ENCODE results near the gene ISG20. TPM values are rescaled to one million over a fixed set of nuclear protein-coding genes. Genes with fewer than 3 reads are reported as not detected.
"Not testable (repeated sequence)": the region's sequence is repeated elsewhere in the genome, so short reads cannot be mapped to it uniquely, and the experiment has no call there.

Gene ISG20
- total and polyA plus RNA-seq, 2 experiments from 2014 or later: 1.4 TPM; not detected in 1

DNA sequence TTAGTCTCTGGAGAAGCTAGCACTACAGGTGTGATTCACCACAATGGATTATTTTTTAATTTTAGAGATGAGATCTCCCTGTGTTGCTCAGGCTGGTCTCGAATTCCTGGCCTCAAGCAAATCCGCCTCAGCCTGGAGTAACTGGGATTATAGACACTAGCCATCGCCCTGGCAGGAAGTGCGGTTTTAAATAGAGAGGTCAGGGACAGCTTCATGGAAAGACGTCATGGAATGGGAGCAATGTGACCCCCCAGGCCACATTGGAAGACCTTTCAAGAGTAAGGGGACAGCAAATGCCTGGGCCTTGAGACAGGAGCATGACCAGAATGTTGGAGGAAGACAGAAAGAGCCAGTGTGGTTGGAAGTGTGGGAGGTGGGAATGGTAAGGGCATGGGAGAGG lies 2.2 kb upstream of the ISG20 start:
- Histone ChIP-seq H3K9ac (no peak overlapping the region), H3K79me2 (ENCODE audit: insufficient read depth) (peaks cover 17% of the 10 kb centered on the region), H3K27ac (no peak overlapping the region), H3K4me3 (no peak overlapping the region), H4K20me1 (ENCODE audit: insufficient read depth) (no peaks in the 10 kb centered on the region), H3K9me2 (ENCODE audit: insufficient read depth) (no peaks in the 10 kb centered on the region), H3K9me3 (ENCODE audit: low read depth) (no peaks in the 10 kb centered on the region), H3K4me2 (ENCODE audit: unreplicated experiment) (no peak overlapping the region), H3K4me1 (ENCODE audit: insufficient read depth) (peaks cover 8% of the 10 kb centered on the region), H3K36me3 (ENCODE audit: low read depth) (peaks cover 18% of the 10 kb centered on the region), H3K27me3 (replicated peaks; ENCODE audit: insufficient read depth) (no peaks in the 10 kb centered on the region), H2AFZ (no peak overlapping the region), H3F3A (ENCODE audit: insufficient read depth) (peaks cover 42% of the 10 kb centered on the region)
- TF ChIP-seq EZH2phosphoT487 (IDR thresholded peaks at IDR 0.05; ENCODE audit: insufficient read depth, low read depth) (no peak), EZH2 (IDR thresholded peaks at IDR 0.05; ENCODE audit: insufficient read depth, poor library complexity, severe bottlenecking) (no peak)
- no peak for DNase-seq
- WGBS, 2 experiments (ENCODE audit: low coverage in 1 of 2, low lambda C conversion rate in 2 of 2, missing lambda C conversion rate in 2 of 2): 88 to 89% methylated on average over 5 of the region's 5 CpGs
- in situ Hi-C loops (cut with MboI): no loop called here

DNA sequence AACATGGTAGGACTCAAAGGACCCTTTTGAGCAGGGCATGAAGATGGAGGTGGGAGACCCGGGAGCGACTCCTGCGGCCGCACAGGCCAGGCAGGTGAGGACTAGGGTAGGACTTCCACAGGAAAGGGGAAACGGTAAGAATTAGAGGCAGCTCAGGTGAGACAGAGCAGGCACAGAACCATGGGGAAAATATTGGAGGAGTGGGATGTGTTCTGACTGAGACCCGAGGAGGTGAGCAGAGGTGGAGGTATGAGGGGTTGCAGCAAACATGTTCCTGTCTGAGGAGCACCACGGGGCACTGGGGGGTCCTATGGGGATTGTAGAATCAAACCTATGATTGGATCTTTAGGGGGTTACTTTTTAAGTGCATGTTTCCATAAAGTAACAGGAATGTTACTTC lies 1.4 kb upstream of the ISG20 start:
- Histone ChIP-seq H3K9me3 (ENCODE audit: low read depth) (no peaks in the 10 kb centered on the region), H2AFZ (no peak overlapping the region), H3F3A (ENCODE audit: insufficient read depth) (peaks cover 42% of the 10 kb centered on the region), H3K4me1 (ENCODE audit: insufficient read depth) (peaks cover 8% of the 10 kb centered on the region), H3K9ac (peak overlapping the region; percentile 83), H3K27me3 (replicated peaks; ENCODE audit: insufficient read depth) (no peaks in the 10 kb centered on the region), H3K4me2 (ENCODE audit: unreplicated experiment) (no peak overlapping the region), H3K36me3 (ENCODE audit: low read depth) (peaks cover 11% of the 10 kb centered on the region), H4K20me1 (ENCODE audit: insufficient read depth) (no peaks in the 10 kb centered on the region), H3K27ac (peak overlapping the region; percentile 96), H3K79me2 (ENCODE audit: insufficient read depth) (peaks cover 9% of the 10 kb centered on the region), H3K4me3 (no peak overlapping the region), H3K9me2 (ENCODE audit: insufficient read depth) (no peaks in the 10 kb centered on the region)
- 76 to 80% methylated on average over 7 of the region's 7 CpGs for WGBS, 2 experiments (ENCODE audit: low coverage in 1 of 2, low lambda C conversion rate in 2 of 2, missing lambda C conversion rate in 2 of 2)
- in situ Hi-C loops (cut with MboI): no loop called here
- TF ChIP-seq EZH2phosphoT487 (IDR thresholded peaks at IDR 0.05; ENCODE audit: insufficient read depth, low read depth): no peak
- TF ChIP-seq EZH2 (IDR thresholded peaks at IDR 0.05; ENCODE audit: insufficient read depth, poor library complexity, severe bottlenecking): no peak
- no peak for DNase-seq

DNA sequence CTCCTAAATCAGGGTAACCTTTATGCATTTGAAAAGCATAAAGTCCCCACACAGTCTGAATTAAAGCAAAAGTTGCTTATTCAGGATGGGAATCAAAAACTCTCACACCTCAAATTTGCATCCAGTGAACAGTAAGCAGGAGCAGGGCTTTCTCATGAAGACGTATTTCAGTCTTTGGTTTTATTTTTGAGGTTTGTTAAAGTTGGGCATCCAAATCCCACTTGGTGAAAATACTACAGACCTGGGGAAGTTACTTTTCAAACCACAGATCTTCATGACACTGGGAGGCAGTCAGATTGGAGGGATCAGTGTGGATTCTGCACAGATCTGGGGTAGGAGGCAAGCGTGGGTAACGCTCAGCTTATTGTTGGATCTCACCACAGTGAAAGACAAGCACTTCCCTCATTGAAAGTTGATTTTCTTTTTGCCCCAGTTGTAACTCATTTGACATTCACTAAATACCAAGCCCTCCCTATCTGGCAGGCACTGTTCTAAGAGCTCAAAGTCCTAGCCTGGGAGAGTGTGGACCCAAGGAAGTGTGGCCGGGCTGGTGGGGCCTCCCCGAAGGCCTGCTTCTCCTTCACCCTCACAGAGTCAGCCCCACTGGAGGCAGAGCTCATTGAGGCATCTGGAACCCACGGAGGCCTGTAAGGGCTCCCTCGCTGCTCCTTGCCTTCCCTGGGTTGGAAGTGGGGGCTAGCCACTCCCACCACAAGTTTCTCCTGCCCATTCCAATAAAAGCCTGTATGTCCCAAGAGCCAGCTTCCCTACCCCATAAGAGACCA lies 783 bp upstream of the ISG20 start:
- Histone ChIP-seq H3K4me1 (ENCODE audit: insufficient read depth) (peaks cover 8% of the 10 kb centered on the region), H3K9me2 (ENCODE audit: insufficient read depth) (no peaks in the 10 kb centered on the region), H4K20me1 (ENCODE audit: insufficient read depth) (no peaks in the 10 kb centered on the region), H3K4me2 (ENCODE audit: unreplicated experiment) (peak overlapping the region; percentile 64), H3F3A (ENCODE audit: insufficient read depth) (peaks cover 42% of the 10 kb centered on the region), H3K4me3 (peak overlapping the region; percentile 66), H3K9me3 (ENCODE audit: low read depth) (no peaks in the 10 kb centered on the region), H3K79me2 (ENCODE audit: insufficient read depth) (0 out of 2 replicates have a peak, but pooled peaks cover 7% of the 10 kb centered on the region), H3K27ac (peak overlapping the region; percentile 96), H3K36me3 (ENCODE audit: low read depth) (peaks cover 5% of the 10 kb centered on the region; the same call in 1 of the 2 replicates), H2AFZ (peak overlapping the region; percentile 44), H3K27me3 (replicated peaks; ENCODE audit: insufficient read depth) (no peaks in the 10 kb centered on the region), H3K9ac (peak overlapping the region; percentile 83)
- no peak for DNase-seq
- TF ChIP-seq EZH2 (IDR thresholded peaks at IDR 0.05; ENCODE audit: insufficient read depth, poor library complexity, severe bottlenecking) (no peak), EZH2phosphoT487 (IDR thresholded peaks at IDR 0.05; ENCODE audit: insufficient read depth, low read depth) (no peak)
- WGBS, 2 experiments (ENCODE audit: low coverage in 1 of 2, low lambda C conversion rate in 2 of 2, missing lambda C conversion rate in 2 of 2): 29 to 43% methylated on average over 7 of the region's 7 CpGs
- in situ Hi-C loops (cut with MboI): no loop called here

DNA sequence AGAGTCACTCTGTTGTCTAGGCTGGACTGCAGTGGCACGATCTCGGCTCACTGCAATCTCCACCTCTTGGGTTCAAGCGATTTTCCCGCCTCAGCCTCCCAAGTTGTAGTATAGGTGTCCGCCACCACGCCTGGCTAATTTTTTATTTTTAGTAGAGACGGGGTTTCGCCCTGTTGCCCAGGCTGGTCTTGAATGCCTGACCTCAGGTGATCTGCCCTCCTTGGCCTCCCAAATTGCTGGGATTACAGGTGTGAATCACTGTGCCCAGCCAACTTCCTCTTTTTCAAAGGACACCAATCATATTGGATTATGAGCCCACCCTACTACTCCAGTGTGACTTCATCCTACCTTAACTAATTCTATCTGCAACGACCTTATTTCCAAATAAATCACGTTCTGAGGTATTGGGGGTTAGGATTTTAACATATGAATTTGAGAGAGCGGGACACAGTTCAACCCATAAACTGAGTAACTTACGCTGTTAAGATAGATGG lies 3.2 kb downstream of the ISG20 start:
- H4K20me1 ChIP-seq (ENCODE audit: insufficient read depth): no peaks in the 10 kb centered on the region
- H3K36me3 ChIP-seq (ENCODE audit: low read depth): no peaks in the 10 kb centered on the region
- no peak for DNase-seq
- H2AFZ ChIP-seq: no peak overlapping the region
- no peak overlapping the region for H3K4me2 ChIP-seq (ENCODE audit: unreplicated experiment)
- no peak overlapping the region for H3K4me3 ChIP-seq
- no peak for TF ChIP-seq EZH2 (IDR thresholded peaks at IDR 0.05; ENCODE audit: insufficient read depth, poor library complexity, severe bottlenecking)
- no peak for TF ChIP-seq EZH2phosphoT487 (IDR thresholded peaks at IDR 0.05; ENCODE audit: insufficient read depth, low read depth)
- H3K9me3 ChIP-seq (ENCODE audit: low read depth): no peaks in the 10 kb centered on the region
- no peak overlapping the region for H3K27ac ChIP-seq
- H3F3A ChIP-seq (ENCODE audit: insufficient read depth): peaks cover 14% of the 10 kb centered on the region
- H3K4me1 ChIP-seq (ENCODE audit: insufficient read depth): peaks cover 8% of the 10 kb centered on the region
- WGBS, 2 experiments (ENCODE audit: low coverage in 1 of 2, low lambda C conversion rate in 2 of 2, missing lambda C conversion rate in 2 of 2): 91 to 95% methylated on average over 10 to 12 of the region's 12 CpGs
- H3K9me2 ChIP-seq (ENCODE audit: insufficient read depth): no peaks in the 10 kb centered on the region
- no peak overlapping the region for H3K9ac ChIP-seq
- no peaks in the 10 kb centered on the region for H3K79me2 ChIP-seq (ENCODE audit: insufficient read depth)
- in situ Hi-C loops (cut with MboI): no loop called here
- no peaks in the 10 kb centered on the region for H3K27me3 ChIP-seq (replicated peaks; ENCODE audit: insufficient read depth)

DNA sequence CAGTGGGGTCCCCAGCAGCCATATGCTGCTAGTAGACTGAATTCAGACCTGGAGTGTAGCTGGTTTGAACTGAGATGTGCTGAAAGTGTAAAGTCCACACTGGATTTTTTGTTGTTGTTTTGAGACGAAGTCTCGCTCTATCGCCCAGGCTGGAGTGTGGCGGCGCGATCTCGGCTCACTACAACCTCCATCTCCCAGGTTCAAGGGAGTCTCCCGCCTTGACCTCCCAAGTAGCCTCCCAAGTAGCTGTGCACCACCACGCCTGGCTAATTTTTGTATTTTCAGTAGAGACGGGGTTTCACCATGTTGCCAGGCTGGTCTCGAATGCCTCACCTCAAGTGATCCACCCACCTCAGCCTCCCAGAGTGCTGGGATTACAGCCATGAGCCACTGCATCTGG lies 3.7 kb downstream of the ISG20 start:
- H3K9me3 ChIP-seq (ENCODE audit: low read depth); H3F3A ChIP-seq (ENCODE audit: insufficient read depth); H3K27me3 ChIP-seq (replicated peaks; ENCODE audit: insufficient read depth); DNase-seq; H3K9ac ChIP-seq; H4K20me1 ChIP-seq (ENCODE audit: insufficient read depth); H3K79me2 ChIP-seq (ENCODE audit: insufficient read depth); H3K36me3 ChIP-seq (ENCODE audit: low read depth); H3K4me2 ChIP-seq (ENCODE audit: unreplicated experiment); H3K4me3 ChIP-seq; H3K9me2 ChIP-seq (ENCODE audit: insufficient read depth); H3K27ac ChIP-seq; in situ Hi-C loops (cut with MboI); H3K4me1 ChIP-seq (ENCODE audit: insufficient read depth); H2AFZ ChIP-seq: not testable (repeated sequence)
- WGBS, 2 experiments (ENCODE audit: low coverage in 1 of 2, low lambda C conversion rate in 2 of 2, missing lambda C conversion rate in 2 of 2): 95 to 96% methylated on average over 11 of the region's 11 CpGs

All from GM23248 (cell line).